Astrocyte (in vitro differentiated cells and primary cell): Measurements from ENCODE around the gene AFF2. TPM values are rescaled to one million over a fixed set of nuclear protein-coding genes. Genes with fewer than 3 reads are reported as not detected.

ENCODE experiments used
- DNase-seq: peaks from one replicate; pipeline ENCODE4 v3.0.0-alpha.2; 2010; ENCODE audit warnings: low read depth
- FAIRE-seq: peaks from 2 replicates; lab custom pipeline; 2011; peaks lifted over from hg19 to GRCh38; lab: Jason Lieb, UNC
- H2AFZ ChIP-seq: 2 replicates; pipeline ENCODE4 v1.6.0; 2012; ENCODE audit warnings: low read depth, low read length, inconsistent platforms
- H3K27ac ChIP-seq: 2 replicates; pipeline ENCODE4 v1.5.1; 2011; ENCODE audit warnings: low read depth, low read length, inconsistent platforms
- H3K27me3 ChIP-seq: 2 replicates; pipeline ENCODE4 v1.6.0; 2011; ENCODE audit warnings: low read length, inconsistent platforms; ENCODE audit not compliant: insufficient read depth
- H3K36me3 ChIP-seq: 2 replicates; pipeline ENCODE4 v1.5.1; 2011; ENCODE audit warnings: low read length, inconsistent platforms; ENCODE audit not compliant: insufficient read depth
- H3K4me1 ChIP-seq: 2 replicates; pipeline ENCODE4 v1.5.1; 2011; ENCODE audit warnings: low read length, inconsistent platforms; ENCODE audit not compliant: insufficient read depth
- H3K4me2 ChIP-seq: 2 replicates; pipeline ENCODE4 v1.6.0; 2012; ENCODE audit warnings: low read length, inconsistent platforms
- H3K4me3 ChIP-seq: 2 replicates; pipeline ENCODE4 v1.5.1; 2011; ENCODE audit warnings: low read depth, mild to moderate bottlenecking, low read length, inconsistent platforms; ENCODE audit not compliant: insufficient read depth
- H3K79me2 ChIP-seq: 2 replicates; pipeline ENCODE4 v1.6.0; 2012; ENCODE audit warnings: mild to moderate bottlenecking, low read length, inconsistent platforms; ENCODE audit not compliant: insufficient read depth
- H3K9ac ChIP-seq: 2 replicates; pipeline ENCODE4 v1.6.0; 2012; ENCODE audit warnings: mild to moderate bottlenecking, low read length, inconsistent platforms
- H3K9me3 ChIP-seq: 2 replicates; pipeline ENCODE4 v1.5.1; 2012; ENCODE audit warnings: low read depth, mild to moderate bottlenecking, low read length, inconsistent platforms; ENCODE audit not compliant: insufficient read depth
- H4K20me1 ChIP-seq: 2 replicates; pipeline ENCODE4 v1.6.0; 2012; ENCODE audit warnings: low read length, inconsistent platforms; ENCODE audit not compliant: insufficient read depth
- H3K27ac Mint-ChIP-seq: one replicate; pipeline ENCODE4 v1.8.0; 2021; ENCODE audit warnings: mild to moderate bottlenecking, mixed read lengths; ENCODE audit not compliant: unreplicated experiment
- H3K27me3 Mint-ChIP-seq: one replicate; pipeline ENCODE4 v1.8.0; 2021; ENCODE audit warnings: low read depth, mixed read lengths; ENCODE audit not compliant: unreplicated experiment
- H3K36me3 Mint-ChIP-seq: one replicate; pipeline ENCODE4 v1.8.0; 2021; ENCODE audit warnings: low read depth, mixed read lengths; ENCODE audit not compliant: unreplicated experiment
- H3K4me1 Mint-ChIP-seq: one replicate; pipeline ENCODE4 v1.8.0; 2021; ENCODE audit warnings: low read depth, mixed read lengths; ENCODE audit not compliant: unreplicated experiment
- H3K4me3 Mint-ChIP-seq: one replicate; pipeline ENCODE4 v1.8.0; 2021; ENCODE audit warnings: mild to moderate bottlenecking, moderate library complexity, mixed read lengths; ENCODE audit not compliant: unreplicated experiment
- H3K9me3 Mint-ChIP-seq: one replicate; pipeline ENCODE4 v1.8.0; 2021; ENCODE audit warnings: mild to moderate bottlenecking, mixed read lengths; ENCODE audit not compliant: unreplicated experiment
- EZH2 ChIP-seq: IDR thresholded peaks from 2 replicates; pipeline ENCODE4 v1.6.1; 2012; ENCODE audit warnings: mild to moderate bottlenecking, low read length, inconsistent platforms; ENCODE audit not compliant: insufficient read depth
- total RNA-seq: library from RNA; stranded (reverse); gene quantifications from 2 replicates; pipeline ENCODE4 v1.2.1, GENCODE V29; 2021
- TF ChIP-seq, protein P1 (sequence below): IDR thresholded peaks from 2 replicates; pipeline ENCODE4 v1.5.1; 2011; ENCODE audit warnings: low read depth, mild to moderate bottlenecking, inconsistent platforms, low read length, moderate library complexity; ENCODE audit not compliant: insufficient read depth

AFF2 gene
- total RNA-seq, 1 donor from 2014 or later: 8.3 TPM

DNA sequence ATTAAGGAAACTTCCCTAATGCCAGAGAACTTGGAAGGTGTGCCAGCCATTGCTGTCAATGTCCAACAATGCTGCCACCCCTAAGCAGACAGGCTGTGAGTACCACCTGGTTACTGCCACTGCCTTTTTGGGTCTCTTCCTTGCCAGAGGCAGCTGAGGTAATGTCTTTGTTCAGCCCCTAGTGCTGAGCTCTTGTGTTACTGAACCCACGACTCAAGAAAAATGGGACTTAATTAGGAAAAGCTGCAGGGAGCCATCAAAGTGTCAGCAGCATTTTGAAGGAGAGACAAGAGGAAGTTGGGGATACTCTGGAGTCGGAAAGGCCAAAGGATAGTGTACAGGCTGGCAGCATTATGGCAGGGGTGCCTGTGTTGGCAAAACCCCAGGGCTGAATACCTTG, 283.7 kb downstream of the AFF2 start:
- H3K4me1 ChIP-seq: no peaks in the 10 kb centered on the region
- H3K9ac ChIP-seq: no peak overlapping the region
- no peaks in the 10 kb centered on the region for H4K20me1 ChIP-seq
- no peaks in the 10 kb centered on the region for H3K27me3 ChIP-seq
- DNase-seq (no peak), FAIRE-seq (no peak)
- H3K4me1 Mint-ChIP-seq: no peaks in the 10 kb centered on the region
- H3K4me3 ChIP-seq: no peak overlapping the region
- no peaks in the 10 kb centered on the region for H3K9me3 ChIP-seq
- no peaks in the 10 kb centered on the region for H3K36me3 ChIP-seq
- H3K4me3 Mint-ChIP-seq: no peak overlapping the region
- H3K27ac Mint-ChIP-seq: no peak overlapping the region
- H3K79me2 ChIP-seq: no peaks in the 10 kb centered on the region
- H3K27ac ChIP-seq: no peak overlapping the region
- no peaks in the 10 kb centered on the region for H3K36me3 Mint-ChIP-seq
- H3K27me3 Mint-ChIP-seq: no peaks in the 10 kb centered on the region
- no peak overlapping the region for H3K4me2 ChIP-seq
- no peaks in the 10 kb centered on the region for H3K9me3 Mint-ChIP-seq
- no peak overlapping the region for H2AFZ ChIP-seq
- no peak for TF ChIP-seq EZH2
- TF ChIP-seq, protein P1, sequence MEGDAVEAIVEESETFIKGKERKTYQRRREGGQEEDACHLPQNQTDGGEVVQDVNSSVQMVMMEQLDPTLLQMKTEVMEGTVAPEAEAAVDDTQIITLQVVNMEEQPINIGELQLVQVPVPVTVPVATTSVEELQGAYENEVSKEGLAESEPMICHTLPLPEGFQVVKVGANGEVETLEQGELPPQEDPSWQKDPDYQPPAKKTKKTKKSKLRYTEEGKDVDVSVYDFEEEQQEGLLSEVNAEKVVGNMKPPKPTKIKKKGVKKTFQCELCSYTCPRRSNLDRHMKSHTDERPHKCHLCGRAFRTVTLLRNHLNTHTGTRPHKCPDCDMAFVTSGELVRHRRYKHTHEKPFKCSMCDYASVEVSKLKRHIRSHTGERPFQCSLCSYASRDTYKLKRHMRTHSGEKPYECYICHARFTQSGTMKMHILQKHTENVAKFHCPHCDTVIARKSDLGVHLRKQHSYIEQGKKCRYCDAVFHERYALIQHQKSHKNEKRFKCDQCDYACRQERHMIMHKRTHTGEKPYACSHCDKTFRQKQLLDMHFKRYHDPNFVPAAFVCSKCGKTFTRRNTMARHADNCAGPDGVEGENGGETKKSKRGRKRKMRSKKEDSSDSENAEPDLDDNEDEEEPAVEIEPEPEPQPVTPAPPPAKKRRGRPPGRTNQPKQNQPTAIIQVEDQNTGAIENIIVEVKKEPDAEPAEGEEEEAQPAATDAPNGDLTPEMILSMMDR: no peak

DNA sequence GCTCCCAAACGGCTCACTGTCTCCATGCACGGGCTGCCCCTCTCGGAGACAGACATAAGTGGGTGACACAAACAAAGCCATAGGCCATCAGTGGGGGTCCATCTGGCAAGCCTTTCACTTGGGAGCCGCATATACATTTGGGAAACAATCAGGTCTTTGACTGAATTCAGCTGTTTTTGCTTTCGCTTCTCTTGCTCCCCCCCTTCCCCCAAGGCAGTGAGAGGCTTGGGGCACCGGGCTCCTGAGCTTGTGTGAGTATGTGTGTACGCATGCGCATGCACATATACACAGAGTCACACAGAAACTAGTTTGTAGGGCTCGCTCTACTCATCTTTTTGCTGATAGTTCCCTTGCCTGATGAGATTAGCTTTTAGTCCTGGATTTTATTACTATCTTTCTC, 284.4 kb downstream of the AFF2 start:
- Histone ChIP-seq H3K27ac (no peak overlapping the region), H4K20me1 (no peaks in the 10 kb centered on the region), H3K9me3 (no peaks in the 10 kb centered on the region), H3K79me2 (no peaks in the 10 kb centered on the region), H3K4me3 (no peak overlapping the region), H3K9ac (no peak overlapping the region), H3K4me2 (peak overlapping the region; percentile 55), H3K4me1 (no peaks in the 10 kb centered on the region), H3K36me3 (no peaks in the 10 kb centered on the region), H3K27me3 (no peaks in the 10 kb centered on the region), H2AFZ (no peak overlapping the region)
- H3K4me1 Mint-ChIP-seq: no peaks in the 10 kb centered on the region
- no peaks in the 10 kb centered on the region for H3K36me3 Mint-ChIP-seq
- no peak overlapping the region for H3K27ac Mint-ChIP-seq
- no peaks in the 10 kb centered on the region for H3K27me3 Mint-ChIP-seq
- DNase-seq: no peak
- TF ChIP-seq EZH2: no peak
- TF ChIP-seq, protein P1: no peak
- H3K4me3 Mint-ChIP-seq: no peak overlapping the region
- H3K9me3 Mint-ChIP-seq: no peaks in the 10 kb centered on the region
- no peak for FAIRE-seq

DNA sequence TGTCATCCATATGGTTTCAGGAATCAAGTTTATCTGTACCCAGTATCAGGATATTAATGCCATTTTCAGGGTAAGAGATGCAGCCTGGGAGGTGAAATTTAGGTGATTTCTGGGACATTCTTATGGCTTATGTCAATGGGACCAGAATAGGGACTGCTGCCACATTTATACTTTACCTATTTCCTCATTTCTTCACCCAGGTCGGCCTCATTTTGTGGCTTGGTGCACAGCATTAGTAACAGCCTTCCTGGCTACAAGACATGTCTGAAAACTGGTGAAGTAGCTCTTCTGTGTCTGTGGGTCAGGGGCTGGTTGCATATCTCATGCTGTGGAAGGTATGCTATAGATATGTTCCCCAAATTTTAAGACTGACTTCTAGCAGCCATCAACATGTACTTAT, 284.8 kb downstream of the AFF2 start:
- Mint-ChIP-seq H3K4me3 (no peak overlapping the region), H3K9me3 (no peaks in the 10 kb centered on the region), H3K27me3 (no peaks in the 10 kb centered on the region), H3K36me3 (no peaks in the 10 kb centered on the region), H3K27ac (no peak overlapping the region), H3K4me1 (no peaks in the 10 kb centered on the region)
- H3K36me3 ChIP-seq: no peaks in the 10 kb centered on the region
- H3K27me3 ChIP-seq: no peaks in the 10 kb centered on the region
- peak; percentile 54 for FAIRE-seq
- H3K4me3 ChIP-seq: no peak overlapping the region
- H3K4me1 ChIP-seq: no peaks in the 10 kb centered on the region
- no peaks in the 10 kb centered on the region for H3K9me3 ChIP-seq
- DNase-seq: no peak
- peak overlapping the region; percentile 55 for H3K4me2 ChIP-seq
- H3K9ac ChIP-seq: no peak overlapping the region
- H3K27ac ChIP-seq: no peak overlapping the region
- H4K20me1 ChIP-seq: no peaks in the 10 kb centered on the region
- TF ChIP-seq, protein P1: no peak
- no peak for TF ChIP-seq EZH2
- no peak overlapping the region for H2AFZ ChIP-seq
- H3K79me2 ChIP-seq: no peaks in the 10 kb centered on the region
